Effector CD4-positive, alpha-beta T cell (primary cell): ENCODE measurements around the gene GABBR2.
"Not testable (repeated sequence)": the region's sequence is repeated elsewhere in the genome, so short reads cannot be mapped to it uniquely, and the experiment has no call there.

Experiments used
- DNase-seq: peaks from one replicate; pipeline ENCODE4 v3.0.0-alpha.2; 2020

Gene GABBR2

GRCh38 chr9:98591696-98592095 is 117.0 kb downstream of the GABBR2 start:
- DNase-seq, result no peak

- DNase-seq, result no peak
Measured at GRCh38 chr9:98590101-98590500, 118.6 kb downstream of the GABBR2 start.

GRCh38 chr9:98589102-98589501 is 119.6 kb downstream of the GABBR2 start:
- DNase-seq, result no peak

- DNase-seq, result not testable (repeated sequence)
Measured at GRCh38 chr9:98584853-98585438, 123.8 kb downstream of the GABBR2 start.

GRCh38 chr9:98584059-98584458 is 124.7 kb downstream of the GABBR2 start:
- DNase-seq, result no peak

GRCh38 chr9:98583417-98583816 is 125.3 kb downstream of the GABBR2 start:
- no peak for DNase-seq

- no peak for DNase-seq
Measured at GRCh38 chr9:98580956-98581355, 127.8 kb downstream of the GABBR2 start.

GRCh38 chr9:98579700-98580099 is 129.0 kb downstream of the GABBR2 start:
- no peak for DNase-seq

- no peak for DNase-seq
Measured at GRCh38 chr9:98577446-98577845, 131.3 kb downstream of the GABBR2 start.

- DNase-seq, result no peak
Measured at GRCh38 chr9:98576859-98577258, 131.9 kb downstream of the GABBR2 start.

- no peak for DNase-seq
Measured at GRCh38 chr9:98576354-98576753, 132.4 kb downstream of the GABBR2 start.

GRCh38 chr9:98575379-98576346 is 133.1 kb downstream of the GABBR2 start:
- no peak for DNase-seq

- no peak for DNase-seq
Measured at GRCh38 chr9:98573749-98574278, 134.9 kb downstream of the GABBR2 start.

GRCh38 chr9:98572796-98573195 is 135.9 kb downstream of the GABBR2 start:
- no peak for DNase-seq

- DNase-seq, result no peak
Measured at GRCh38 chr9:98572054-98572627, 136.6 kb downstream of the GABBR2 start.

GRCh38 chr9:98571643-98572042 is 137.1 kb downstream of the GABBR2 start:
- DNase-seq, result no peak

GRCh38 chr9:98570663-98571440 is 137.9 kb downstream of the GABBR2 start:
- no peak for DNase-seq

- no peak for DNase-seq
Measured at GRCh38 chr9:98570055-98570454, 138.7 kb downstream of the GABBR2 start.

GRCh38 chr9:98569491-98569890 is 139.2 kb downstream of the GABBR2 start:
- DNase-seq, result no peak

- no peak for DNase-seq
Measured at GRCh38 chr9:98568909-98569469, 139.7 kb downstream of the GABBR2 start.

GRCh38 chr9:98568234-98568908 is 140.4 kb downstream of the GABBR2 start:
- no peak for DNase-seq
